Activated CD4-positive, CD25-positive, alpha-beta regulatory T cell treated with anti-CD3 and anti-CD28 coated beads, Interleukin-2, amount 50 U/mL, for 24 hours (primary cell): Measurements from ENCODE around the gene PRR23A.
"Not testable (repeated sequence)": the region's sequence is repeated elsewhere in the genome, so short reads cannot be mapped to it uniquely, and the experiment has no call there.

ENCODE experiments used
- ATAC-seq, 2 donors: fragments of 150-1000 bp; cut with Tn5 transposase; one replicate each; pipeline ENCODE4 v1.10.0; 2021; ENCODE audit warnings: mild to moderate bottlenecking in 1 of 2, moderate library complexity in 1 of 2

The PRR23A gene

DNA sequence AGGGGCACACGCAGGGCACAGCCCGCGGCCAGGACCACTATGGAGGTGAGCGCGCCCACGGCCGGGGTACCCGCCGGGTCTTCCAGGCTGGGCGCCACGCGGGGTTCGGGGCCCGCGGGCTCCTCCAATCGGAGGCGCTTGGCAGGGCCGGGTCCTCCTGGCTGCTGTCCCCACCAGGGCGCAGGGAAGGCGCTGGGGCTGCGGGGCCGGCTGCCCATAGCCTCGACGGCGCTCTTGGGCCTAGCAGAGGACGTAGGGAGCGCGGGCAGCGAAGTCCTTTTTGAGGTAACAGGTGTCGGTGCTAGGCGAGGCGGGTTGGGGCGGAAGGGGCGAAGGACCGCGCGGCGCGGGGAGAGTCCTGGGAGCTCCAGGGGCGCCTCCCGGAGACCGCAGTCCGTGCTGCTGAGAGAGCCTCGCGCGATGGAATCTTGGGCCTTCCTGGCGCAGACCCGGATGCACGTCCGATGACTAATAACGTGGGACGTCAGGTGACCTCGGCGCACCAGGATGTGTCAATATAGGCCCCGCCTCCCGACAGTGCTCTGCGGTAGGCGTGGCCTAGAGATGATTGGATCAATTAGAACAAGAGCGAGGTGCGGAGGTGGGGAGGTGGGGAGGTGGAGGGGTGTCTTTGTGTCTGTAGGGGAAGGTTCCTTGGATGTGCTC is at the start of gene PRR23A:
Gene PRR23A, minus strand, starts transcription at position 218 of the 666 bp plus-strand sequence. Its CDS starts 0 bp downstream, at position 218.
- no peak for ATAC-seq

DNA sequence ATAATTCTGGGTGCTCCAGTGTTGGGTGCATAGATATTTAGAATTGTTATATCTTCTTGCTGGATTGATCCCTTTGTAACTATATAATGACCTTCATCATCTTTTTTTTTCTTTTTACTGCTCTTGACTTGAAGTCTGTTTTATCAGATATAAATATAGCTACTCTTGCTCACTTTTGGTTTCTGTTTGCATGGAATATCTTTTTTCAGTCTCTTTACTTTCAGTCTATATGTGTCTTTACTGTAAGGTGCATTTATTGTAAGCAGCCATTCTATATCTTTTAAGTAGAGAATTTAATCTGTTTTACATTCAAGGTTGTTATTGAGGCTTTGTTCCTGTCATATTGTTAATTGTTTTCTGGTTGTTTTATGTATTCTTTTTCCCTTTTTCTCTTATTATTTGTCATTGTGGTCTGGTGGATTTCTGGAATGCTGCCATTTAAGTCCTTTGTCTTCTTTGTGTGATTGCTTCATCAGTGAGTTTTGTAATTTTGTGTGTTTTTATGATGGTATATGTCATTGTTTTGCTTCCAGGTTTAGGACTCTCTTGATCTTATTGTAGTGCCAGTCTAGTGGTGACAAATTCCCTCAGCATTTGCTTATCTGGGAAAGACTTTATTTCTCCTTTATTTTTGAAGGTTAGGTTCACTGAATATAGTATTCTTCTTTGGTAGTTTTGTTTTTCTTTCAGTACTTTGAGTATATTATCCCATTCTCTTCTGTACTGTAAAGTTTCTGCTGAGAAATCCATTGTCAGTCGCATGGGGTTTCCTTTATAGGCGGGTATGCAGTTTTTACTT is 46.9 kb upstream of the PRR23A start:
- ATAC-seq: no peak

DNA sequence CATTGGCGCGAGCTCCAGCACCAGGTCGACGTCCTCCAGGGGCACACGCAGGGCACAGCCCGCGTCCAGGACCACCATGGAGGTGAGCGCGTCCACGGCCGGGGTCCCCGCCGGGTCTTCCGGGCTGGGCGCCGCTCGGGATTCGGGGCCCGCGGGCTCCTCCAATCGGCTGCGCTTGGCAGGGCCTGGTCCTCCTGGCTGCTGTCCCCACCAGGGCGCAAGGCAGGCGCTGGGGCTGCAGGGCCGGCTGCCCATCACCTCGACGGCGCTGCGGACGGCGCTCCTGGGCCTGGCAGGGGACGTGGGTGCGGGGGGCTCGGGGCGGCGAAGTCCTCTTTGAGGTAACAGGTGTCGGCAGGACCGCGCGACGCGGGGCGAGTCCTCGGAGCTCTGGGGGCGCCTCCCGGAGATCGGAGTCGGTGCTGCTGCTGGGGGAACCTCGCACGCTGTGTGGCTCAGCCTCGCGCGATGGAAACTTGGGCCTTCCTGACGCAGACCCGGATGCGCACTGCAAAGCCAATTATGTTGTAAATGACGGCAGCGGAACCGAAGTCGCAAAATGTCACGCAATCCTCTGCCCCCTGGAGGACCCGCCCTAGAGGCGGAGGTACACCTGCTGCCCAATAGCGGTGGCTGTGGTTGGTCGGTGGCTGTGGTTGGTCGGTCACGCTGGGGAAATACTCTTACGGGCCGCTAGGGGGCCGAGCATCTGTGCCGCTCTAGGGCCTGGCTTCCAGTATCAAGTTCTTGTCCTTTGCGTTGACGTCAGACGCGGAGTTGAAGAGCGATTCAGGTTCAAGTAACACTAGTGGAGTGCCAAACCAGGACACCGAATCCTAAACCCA is 38.5 kb upstream of the PRR23A start, which contains the start of gene PRR23C:
Gene PRR23C, minus strand, starts transcription at position 527 of the 845 bp plus-strand sequence. Its CDS starts 272 bp downstream, at position 255.
- no peak for ATAC-seq

DNA sequence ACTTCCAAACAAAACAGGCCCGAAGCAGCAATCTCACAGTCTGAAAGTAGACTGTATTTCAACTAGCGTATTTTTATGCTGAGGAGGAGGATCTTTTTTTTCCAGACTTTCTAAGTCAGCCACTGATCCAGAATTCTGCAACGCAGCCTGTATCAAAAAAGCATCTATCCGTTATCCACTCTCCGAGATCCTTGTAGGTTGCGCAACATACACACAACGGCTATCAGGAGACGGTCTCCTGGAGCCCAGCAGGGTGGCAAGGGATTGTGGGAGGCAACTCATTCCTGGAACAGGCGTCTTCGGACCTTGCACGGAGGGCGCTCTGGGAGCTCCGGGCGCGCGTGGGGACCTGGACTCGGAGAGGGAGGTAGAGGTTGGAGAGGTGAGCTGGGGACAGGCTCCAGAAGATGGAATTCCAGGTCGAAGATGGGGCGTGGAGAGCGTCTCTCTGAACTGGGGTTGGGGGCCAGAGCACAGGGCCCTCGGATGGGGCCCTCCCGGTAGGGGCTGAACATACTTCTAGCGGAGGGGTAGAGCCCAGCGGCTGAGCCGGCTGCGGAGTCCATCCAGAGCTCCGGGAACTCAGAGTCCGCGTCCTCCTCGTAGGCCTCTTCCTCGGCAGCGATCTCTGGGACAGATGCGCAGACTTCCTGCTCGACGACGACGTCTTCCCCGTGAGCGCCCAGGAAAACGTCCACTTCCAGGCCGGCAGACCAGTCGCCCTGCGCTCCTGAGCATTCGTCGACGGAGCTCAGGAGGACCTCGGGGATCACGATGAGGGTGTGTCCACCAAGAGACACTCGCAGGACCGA is 37.7 kb upstream of the PRR23A start:
- ATAC-seq: no peak

DNA sequence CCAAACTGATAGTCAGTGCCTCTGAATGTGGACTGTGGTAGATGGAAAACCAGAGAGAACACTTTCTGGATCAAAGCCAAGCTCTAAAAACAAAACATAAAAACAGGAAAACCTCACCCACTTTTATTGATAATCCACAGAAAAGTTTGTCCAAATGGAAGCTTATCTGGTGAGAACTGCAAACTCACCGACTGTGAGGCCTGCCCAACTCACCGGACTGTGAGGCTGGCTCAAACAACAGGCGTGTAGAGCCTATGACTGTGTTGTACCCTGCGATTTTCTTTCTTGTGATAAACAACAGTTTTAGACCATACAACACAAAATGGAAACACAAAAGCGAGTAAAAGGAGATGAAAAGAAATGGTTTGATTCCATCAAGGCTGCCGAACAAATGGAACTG is 31.4 kb upstream of the PRR23A start:
- ATAC-seq: no peak

DNA sequence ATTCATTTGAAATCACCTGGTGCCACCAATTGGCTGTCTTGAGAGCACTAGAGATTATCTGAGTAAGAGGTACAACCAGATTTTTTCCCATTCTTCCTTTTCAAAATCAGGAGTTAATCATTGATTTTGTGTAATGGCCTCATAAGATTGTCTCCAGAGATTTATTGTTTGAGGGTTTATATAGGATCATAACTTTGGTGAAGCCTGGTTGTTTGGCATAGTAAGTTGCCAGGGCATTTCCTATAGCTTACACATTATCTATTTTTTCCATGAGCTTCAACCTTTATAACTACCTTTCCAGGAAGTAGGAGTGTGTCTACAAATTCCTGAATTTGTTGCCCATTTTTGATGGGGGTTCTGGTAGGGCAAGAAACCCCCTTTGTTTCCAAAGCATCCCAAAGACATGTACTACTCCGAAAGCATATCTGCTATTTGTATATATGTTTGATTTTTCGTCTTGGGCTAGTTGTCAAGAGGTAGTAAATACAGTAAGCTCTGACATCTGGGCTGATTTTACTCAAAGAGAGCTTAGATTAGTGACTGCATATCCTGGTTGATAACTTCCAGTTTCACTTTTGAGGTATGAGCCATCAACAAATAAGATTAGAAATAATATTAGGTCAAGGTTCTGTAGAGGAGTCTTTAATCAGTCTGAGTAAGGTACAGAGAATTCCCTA is 26.4 kb upstream of the PRR23A start:
- ATAC-seq: no peak

DNA sequence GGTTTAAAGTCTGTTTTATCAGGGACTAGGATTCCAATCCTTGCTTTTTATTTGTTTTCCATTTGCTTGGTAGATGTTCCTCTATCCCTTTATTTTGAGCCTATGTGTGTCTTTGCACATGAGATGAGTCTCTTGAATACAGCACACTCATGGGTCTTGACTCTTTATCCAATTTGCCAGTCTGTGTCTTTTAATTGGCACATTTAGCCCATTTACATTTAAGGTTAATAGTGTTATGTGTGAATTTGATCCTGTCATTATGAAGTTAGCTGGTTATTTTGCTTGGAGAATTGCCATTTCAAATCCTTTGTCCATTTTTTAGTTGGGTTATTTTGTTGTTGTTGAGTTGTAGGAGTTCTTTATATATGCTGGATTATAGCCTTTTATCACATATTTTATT is 24.5 kb upstream of the PRR23A start:
- not testable (repeated sequence) for ATAC-seq

DNA sequence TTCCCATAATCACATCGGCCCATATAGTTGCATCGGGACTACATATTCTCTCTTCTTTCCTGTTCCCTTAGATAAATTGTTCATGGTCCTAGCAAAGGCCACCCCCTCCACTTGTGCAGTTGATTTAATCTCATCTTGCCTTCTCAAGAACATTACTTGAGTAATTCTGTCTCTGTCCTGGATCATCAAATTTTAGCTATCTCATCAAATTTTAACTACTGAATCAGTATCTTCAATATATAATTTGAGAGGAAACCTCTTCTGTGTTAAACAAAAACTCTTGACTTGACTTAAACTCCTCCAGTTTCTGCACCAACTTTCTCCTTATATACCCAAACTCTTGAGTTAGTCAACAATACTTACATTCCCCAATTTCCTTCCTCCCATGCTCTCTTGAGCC is 18.9 kb upstream of the PRR23A start:
- no peak for ATAC-seq

DNA sequence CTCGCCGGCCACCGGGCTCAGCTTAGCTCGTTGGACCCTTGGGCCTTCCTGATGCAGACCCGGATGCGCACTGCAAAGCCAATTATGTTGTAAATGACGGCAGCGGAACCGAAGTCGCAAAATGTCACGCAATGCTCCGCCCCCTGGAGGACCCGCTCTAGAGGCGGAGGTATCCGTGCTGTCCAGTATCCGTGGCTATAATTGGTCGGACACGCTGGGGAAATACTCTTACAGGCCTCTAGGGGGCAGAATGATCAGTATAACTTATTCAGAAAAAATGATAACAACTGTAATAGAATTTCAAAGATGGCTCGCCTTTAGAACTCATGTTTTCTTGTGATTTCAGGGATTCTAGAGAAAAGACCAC is 14.8 kb upstream of the PRR23A start, which contains the start of gene PRR23B:
Gene PRR23B, minus strand, starts transcription at position 59 of the 367 bp plus-strand sequence. CDS start 265 bp downstream, outside the sequence.
- no peak for ATAC-seq

DNA sequence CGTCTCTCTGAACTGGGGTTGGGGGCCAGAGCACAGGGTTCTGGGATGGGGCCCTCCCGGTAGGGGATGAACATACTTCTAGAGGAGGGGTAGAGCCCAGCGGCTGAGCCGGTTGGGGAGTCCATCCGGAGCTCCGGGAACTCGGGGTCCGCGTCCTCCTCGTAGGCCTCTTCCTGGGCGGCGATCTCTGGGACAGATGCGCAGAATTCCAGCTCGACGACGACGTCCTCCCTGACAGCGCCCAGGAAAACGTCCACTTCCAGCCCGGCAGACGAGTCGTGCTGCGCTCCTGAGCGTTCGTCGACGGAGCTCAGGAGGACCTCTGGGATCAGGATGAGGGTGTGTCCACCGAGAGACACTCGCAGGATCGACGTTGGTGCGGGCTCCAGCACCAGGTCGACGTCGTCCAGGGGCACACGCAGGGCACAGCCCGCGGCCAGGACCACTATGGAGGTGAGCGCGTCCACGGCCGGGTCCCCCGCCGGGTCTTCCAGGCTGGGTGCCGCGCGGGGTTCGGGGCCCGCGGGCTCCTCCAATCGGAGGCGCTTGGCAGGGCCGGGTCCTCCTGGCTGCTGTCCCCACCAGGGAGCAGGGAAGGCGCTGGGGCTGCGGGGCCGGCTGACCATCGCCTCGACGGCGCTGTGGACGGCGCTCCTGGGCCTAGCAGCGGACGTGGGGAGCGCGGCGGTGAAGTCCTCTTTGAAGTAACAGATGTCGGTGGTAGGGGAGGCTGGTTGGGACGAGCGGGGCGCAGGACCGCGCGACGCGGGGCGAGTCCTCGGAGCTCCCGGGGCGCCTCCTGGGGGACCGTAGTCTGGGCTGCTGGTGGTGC is 14.2 kb upstream of the PRR23A start:
- no peak for ATAC-seq

DNA sequence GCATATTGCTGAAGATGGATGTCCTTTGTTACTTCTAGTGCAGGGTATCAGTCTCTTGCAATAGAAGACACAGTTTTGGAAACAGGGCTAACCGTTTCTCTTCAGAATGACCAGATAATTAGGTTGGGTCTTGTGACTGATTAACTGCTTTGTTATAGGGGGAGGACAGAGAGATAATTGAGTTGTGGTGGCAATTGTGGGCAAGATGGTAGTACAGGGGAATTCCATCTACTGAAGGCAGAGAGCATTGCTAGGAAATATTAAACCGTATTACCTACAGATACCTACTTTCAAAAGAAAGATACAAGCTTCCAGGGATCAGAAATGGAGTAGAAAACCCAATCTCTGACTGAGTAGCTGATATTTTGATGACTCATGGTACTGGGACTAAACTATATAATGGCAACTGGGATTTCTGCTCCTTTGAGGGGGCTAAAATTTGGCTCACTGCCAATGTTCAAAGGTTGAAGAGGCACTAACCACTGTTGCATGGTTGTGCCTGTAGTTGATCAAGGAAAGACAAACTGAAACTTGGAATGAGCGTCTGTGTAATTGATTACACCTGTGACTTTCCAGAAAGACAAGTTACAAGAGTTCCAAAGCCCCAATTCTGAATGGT is 10.5 kb upstream of the PRR23A start:
- no peak for ATAC-seq

DNA sequence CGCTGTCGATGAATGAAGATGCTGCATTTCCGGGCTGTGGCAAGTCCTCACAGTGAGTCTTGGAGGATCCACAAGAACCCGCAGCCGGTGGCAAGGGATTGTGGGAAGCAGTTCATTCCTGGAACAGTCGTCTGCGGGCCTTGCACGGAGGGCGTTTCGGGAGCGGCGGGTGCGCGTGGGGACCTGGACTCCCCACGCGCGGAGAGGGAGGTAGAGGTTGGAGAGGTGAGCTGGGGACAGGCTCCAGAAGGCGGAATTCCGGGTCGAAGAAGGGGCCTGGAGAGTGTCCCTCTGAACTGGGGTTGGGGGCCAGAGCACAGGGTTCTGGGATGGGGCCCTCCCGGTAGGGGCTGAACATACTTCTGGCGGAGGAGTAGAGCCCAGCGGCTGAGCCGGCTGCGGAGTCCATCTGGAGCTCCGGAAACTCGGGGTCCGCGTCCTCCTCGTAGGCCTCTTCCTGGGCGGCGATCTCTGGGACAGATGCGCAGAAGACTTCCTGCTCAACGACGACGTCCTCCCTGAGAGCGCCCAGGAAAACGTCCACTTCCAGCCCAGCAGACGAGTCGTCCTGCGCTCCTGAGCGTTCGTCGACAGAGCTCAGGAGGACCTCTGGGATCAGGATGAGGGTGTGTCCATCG is 593 bp downstream of the PRR23A start:
- ATAC-seq: no peak

DNA sequence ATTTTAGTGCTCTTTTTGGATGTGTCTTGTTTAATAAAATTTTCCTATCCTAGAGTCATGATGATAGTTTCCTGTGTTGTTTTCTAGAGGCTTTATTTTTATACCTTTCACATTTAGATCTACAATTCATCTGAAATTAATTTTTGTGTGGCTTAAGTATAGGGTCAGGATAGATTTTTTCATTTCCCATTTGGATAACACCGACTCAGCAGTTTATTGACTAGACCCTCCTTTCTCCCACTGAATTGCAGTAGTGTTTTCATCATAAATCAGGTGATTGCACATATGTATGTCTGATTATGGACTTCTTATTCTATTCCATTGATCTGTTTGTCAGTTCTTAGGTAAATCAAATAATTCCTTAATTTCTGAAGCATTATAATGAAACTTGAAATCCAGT is 10.4 kb downstream of the PRR23A start:
- no peak for ATAC-seq

DNA sequence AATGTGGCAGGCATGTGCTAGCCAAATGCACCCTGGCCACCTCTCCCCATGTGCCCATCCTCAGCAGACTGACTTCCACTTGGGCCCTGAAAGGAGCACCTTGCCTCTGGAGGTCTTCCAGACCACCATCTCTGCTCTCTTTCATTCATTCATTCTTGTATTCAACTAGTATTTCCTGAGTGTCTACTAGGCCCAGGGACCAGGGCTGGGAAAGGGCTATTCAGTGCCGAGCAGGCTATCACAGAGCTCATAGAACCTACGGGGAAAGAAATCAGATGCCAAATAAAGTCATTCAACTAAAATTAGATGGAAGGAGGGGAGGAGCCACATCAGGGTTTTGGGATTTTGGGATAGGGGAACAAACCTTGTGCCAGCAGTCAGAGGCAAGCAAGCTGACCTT is 18.9 kb downstream of the PRR23A start:
- ATAC-seq: no peak

DNA sequence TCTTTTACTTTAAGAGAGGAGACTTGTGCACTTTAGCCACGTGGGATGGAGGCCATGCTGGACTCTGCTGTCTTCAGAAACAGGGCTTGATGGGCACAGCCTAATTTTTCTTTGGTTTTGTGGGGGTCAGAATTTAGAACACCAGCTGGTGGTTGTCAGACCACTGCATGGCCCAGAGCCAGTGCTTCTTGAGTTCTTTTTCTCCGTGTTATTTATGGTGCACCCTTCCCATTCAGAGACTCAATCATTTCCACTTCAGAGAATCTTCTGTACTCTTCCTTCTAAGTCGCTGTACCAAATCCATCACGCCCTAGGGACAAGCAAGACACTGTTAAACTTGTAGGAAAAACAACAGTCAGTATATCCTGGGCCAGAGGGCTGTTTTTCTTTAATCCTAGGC is 20.1 kb downstream of the PRR23A start:
- ATAC-seq: no peak

DNA sequence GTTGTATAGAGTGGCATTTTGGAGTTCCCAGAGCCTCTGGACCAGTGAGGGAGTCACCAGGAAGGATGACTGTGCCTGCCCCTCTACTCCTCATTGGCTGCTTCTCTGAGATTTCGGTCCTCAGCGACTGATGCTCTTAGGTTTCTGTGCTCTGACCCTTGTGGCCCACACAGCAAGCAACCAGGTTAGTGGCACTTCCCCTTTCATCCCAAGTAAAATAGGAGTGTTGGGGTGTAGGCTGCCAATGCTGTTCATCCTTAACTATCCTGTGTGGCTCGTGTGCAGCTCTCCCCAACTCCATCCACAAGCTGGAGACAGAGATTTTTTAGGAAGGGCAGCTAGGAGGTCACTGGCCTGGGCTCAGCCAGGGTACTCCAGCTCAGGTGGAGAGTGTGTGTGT is 21.3 kb downstream of the PRR23A start:
- ATAC-seq: no peak

DNA sequence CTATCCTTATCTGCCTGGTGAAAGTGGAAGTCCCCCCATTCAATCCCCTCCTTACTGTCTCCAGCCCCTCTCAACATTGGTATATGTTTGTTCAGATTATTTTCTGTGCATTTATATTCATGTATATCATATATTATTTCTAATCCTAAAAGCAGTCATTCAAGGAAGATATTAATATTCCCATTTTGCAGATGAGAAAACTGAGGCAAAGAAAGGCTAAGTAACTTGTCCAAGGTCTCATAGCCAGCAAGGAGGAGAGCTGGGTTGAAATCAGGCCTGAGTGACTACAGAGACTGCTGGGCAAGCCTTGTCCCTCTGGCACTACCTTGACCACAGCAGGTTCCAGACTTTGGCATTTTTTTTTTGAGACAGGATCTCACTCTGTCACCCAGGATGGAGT is 30.0 kb downstream of the PRR23A start:
- ATAC-seq: no peak

DNA sequence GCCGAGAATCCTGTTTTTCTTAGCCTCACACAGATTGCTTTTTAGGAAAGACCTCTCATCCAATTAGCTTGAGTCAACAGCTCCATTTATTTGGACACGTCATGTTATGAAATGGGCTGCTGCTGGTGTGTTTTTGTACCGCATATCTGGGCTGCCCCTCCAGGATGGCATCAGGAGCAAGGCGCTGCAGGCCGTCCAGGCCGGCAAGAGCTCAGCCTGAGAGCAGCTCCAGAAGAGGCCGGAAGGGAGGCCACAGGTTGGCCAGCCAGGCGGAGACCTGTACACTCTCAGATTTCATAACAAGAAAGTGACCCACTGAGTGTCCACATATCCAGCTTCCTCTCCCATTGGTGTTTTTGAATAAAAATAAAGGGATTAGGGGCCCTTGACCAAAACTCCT is 30.7 kb downstream of the PRR23A start:
- no peak for ATAC-seq

DNA sequence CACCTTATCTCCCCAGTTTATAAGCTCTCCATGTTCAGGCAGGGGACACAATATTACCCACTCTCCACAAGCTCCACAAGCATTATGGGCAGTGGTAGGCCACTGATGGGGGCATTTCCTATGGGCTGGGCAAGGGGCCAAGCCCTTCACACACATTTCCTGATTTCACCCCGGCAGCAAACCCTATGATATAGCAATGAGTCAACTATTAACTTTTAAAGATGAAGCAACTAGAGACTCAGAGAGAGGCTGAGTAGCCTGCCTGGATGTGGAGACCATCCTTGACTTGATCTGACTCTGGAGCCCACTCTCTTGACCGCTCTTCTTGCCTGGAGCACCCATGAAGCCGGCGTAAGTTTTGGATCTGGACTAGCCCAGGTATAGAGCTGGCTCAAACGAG is 31.6 kb downstream of the PRR23A start:
- ATAC-seq: no peak

DNA sequence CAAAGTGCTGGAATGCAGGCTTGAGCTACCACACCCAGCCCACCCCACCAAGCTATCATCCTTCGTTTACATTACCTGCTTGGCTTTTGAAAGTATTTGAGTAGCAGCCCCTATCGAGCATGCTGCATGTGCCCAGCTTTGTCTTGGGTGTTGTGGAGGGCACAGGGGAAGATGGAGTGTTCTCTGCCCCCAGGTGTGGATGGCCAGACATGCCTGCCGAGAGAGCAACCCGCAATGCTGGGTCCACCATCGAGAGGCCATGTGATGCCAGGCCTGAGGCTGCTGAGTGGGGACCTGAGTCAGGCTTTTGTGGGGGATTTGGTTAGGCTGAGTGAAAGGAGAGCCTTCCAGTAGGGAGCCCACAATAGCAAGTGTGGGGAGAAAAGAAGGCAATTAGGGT is 33.1 kb downstream of the PRR23A start:
- no peak for ATAC-seq
